Measurements from ENCODE around the gene EXOSC2. TPM values are rescaled to one million over a fixed set of nuclear protein-coding genes. Genes with fewer than 3 reads are reported as not detected.
A peak's percentile ranks its signal among the peaks of the same experiment; 100 is the strongest.

Gene EXOSC2
- total and polyA plus RNA-seq, 2 of the 8 experiments (the other 6 are each of a cell fraction or from before 2014, with no cell fraction given) = 47.8 to 93.6 TPM

DNA sequence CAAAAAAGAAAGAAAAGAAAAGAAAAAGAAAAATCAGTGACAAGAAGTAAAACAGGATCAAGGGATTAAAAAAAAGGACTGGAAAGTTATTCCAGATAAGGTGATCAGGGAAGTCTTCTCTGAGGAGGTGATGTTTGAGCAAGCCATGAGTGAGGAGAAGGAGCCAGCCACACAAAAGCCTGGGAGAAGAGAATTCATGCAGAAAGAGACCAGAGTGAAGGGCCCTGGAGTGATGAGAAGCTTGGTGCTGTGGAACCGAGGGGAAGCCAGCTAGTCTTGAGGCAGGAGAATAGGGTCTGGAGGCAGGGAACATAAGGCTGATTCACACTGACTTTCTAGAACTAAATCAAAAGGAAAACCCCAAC is 4.0 kb upstream of the EXOSC2 start:
- no peak overlapping the region for H3K23ac ChIP-seq (ENCODE audit: insufficient read length)
- H3K4me1 ChIP-seq (replicated peaks in 1 of 4; ENCODE audit: control insufficient read depth in 3 of 4, insufficient read depth in 4 of 4, low read length in 3 of 4) = peaks cover 4 to 5% (median 5%) of the 10 kb centered on the region in 4 experiments; a peak in 5 of 7 replicates
- no peak overlapping the region for H3K4ac ChIP-seq (replicated peaks; ENCODE audit: insufficient read length, low read depth, low read length)
- no peak overlapping the region for H2BK15ac ChIP-seq (ENCODE audit: low read length)
- H2BK120ac ChIP-seq (replicated peaks; ENCODE audit: low read depth, low read length) = no peak overlapping the region
- H3K36me3 ChIP-seq (ENCODE audit: control insufficient read depth in 2 of 4, insufficient read depth in 4 of 4, low read length in 3 of 4) = no peaks in the 10 kb centered on the region
- FAIRE-seq = no peak
- no peak overlapping the region for H3K14ac ChIP-seq (ENCODE audit: insufficient read length)
- no peak overlapping the region for H4K91ac ChIP-seq (replicated peaks; ENCODE audit: insufficient read length, low read length)
- H4K5ac ChIP-seq (ENCODE audit: insufficient read length, low read depth, low read length) = no peak overlapping the region
- ChIA-PET CTCF (ENCODE audit: partially characterized antibody) (interaction anchor here (0.6 to 5.6 kb wide), 6 partner anchors 174 to 492 kb away, joined by 3 to 36 read pairs (median 3); no protein-coding TSS in a partner anchor), POLR2A (ENCODE audit: partially characterized antibody) (interaction anchor here (0.8 to 2.1 kb wide), 12 partner anchors 10 to 242 kb away, joined by 3 to 8 read pairs (median 3); partner anchors contain the start of gene FUBP3)
- H2BK5ac ChIP-seq (ENCODE audit: low read depth, low read length) = no peak overlapping the region
- DNase-seq (ENCODE audit: low read depth in 1 of 2, low spot score in 2 of 2) = no peak
- no peak overlapping the region for H3K56ac ChIP-seq (replicated peaks; ENCODE audit: insufficient read length, low read depth, low read length)
- H3K23me2 ChIP-seq (ENCODE audit: low read depth, low read length) = peaks cover 10% of the 10 kb centered on the region
- H3K4me2 ChIP-seq (ENCODE audit: insufficient read depth in 1 of 2, low read depth in 2 of 2, low read length in 2 of 2) = peak overlapping the region; percentile 43 to 45; a peak in 3 of 4 replicates
- H2AK5ac ChIP-seq (ENCODE audit: low read depth, low read length) = no peak overlapping the region
- H3K79me2 ChIP-seq (ENCODE audit: control insufficient read depth in 1 of 2, insufficient read depth in 2 of 2, low read length in 2 of 2) = peaks cover 6 to 10% of the 10 kb centered on the region in 2 experiments; a peak in 3 of 4 replicates
- no peaks in the 10 kb centered on the region for H4K20me1 ChIP-seq (replicated peaks in 1 of 2; ENCODE audit: control insufficient read depth in 1 of 2, insufficient read depth in 2 of 2, low read length in 2 of 2)
- H2BK12ac ChIP-seq (ENCODE audit: low read depth, low read length) = no peak overlapping the region
- no peak overlapping the region for H3K18ac ChIP-seq (ENCODE audit: extremely low read depth, low read length)
- H2AFZ ChIP-seq (ENCODE audit: low read length) = peak overlapping the region; percentile 81; the same call in 1 of the 2 replicates
- no peak overlapping the region for H2BK20ac ChIP-seq (ENCODE audit: low read length)
- 69% methylated on average over 1 of the region's 1 CpG; no CpG with 5 or more reads in 1 of the 2 experiments for WGBS, 2 experiments (ENCODE audit: extremely low coverage in 1 of 2, insufficient coverage in 1 of 2, insufficient read length in 1 of 2, insufficient replicate concordance in 2 of 2, low coverage in 1 of 2, low lambda C conversion rate in 2 of 2, missing lambda C conversion rate in 1 of 2)
- no peak overlapping the region for H3K9ac ChIP-seq (replicated peaks in 1 of 4; ENCODE audit: extremely low read depth in 1 of 4, low read depth in 3 of 4, low read length in 3 of 4)
- H3K9me3 ChIP-seq (ENCODE audit: insufficient read depth in 2 of 2, low read depth in 1 of 2, low read length in 1 of 2) = peaks cover 0 to 4% of the 10 kb centered on the region in 2 experiments; a peak in 2 of 4 replicates
- no peaks in the 10 kb centered on the region for H3K27me3 ChIP-seq (replicated peaks in 1 of 4; ENCODE audit: control insufficient read depth in 3 of 4, extremely low read depth in 1 of 4, insufficient read depth in 3 of 4, low read length in 3 of 4)
- H3K79me1 ChIP-seq (ENCODE audit: low read depth, low read length) = no peaks in the 10 kb centered on the region
- H3K27ac ChIP-seq (ENCODE audit: low read depth, low read length) = no peak overlapping the region
- H4K8ac ChIP-seq (ENCODE audit: extremely low read depth, insufficient read depth, low read length) = no peak overlapping the region; the same call in 1 of the 2 replicates
- peak overlapping the region in 1 of 4 experiments; percentile 27; a peak in 1 of 8 replicates for H3K4me3 ChIP-seq (ENCODE audit: extremely low read depth in 1 of 4, insufficient read depth in 2 of 4, low read depth in 3 of 4, low read length in 4 of 4)
- no peak for TF ChIP-seq CTBP2 (IDR thresholded peaks at IDR 0.05; ENCODE audit: borderline replicate concordance, insufficient read depth, insufficient read length, low read length)
- TF ChIP-seq ATF2 (IDR thresholded peaks at IDR 0.05; ENCODE audit: low read length) = no peak
- TF ChIP-seq JUN (IDR thresholded peaks at IDR 0.05; ENCODE audit: low read depth, low read length) = no peak
- no peak for TF ChIP-seq TEAD4 (IDR thresholded peaks at IDR 0.05; ENCODE audit: low read depth, low read length)
- no peak for TF ChIP-seq BCL11A (IDR thresholded peaks at IDR 0.05; ENCODE audit: low read depth in 2 of 2, low read length in 2 of 2)
- TF ChIP-seq KDM5A (IDR thresholded peaks at IDR 0.05; ENCODE audit: low read length) = no peak
- TF ChIP-seq TCF12 (IDR thresholded peaks at IDR 0.05; ENCODE audit: low read depth, low read length) = no peak
- no peak for TF ChIP-seq TAF1 (IDR thresholded peaks at IDR 0.05; ENCODE audit: low read depth, low read length)
- TF ChIP-seq RAD21 (IDR thresholded peaks at IDR 0.05 in 1 of 2, conservative IDR thresholded peaks at IDR 0.05 in 1 of 2; ENCODE audit: low read depth in 2 of 2, low read length in 2 of 2) = no peak
- TF ChIP-seq KDM1A (IDR thresholded peaks at IDR 0.05; ENCODE audit: borderline replicate concordance, low read length) = no peak
- TF ChIP-seq CHD1 (IDR thresholded peaks at IDR 0.05; ENCODE audit: low read depth, low read length) = no peak

All from H1 (cell line).